Measurements from ENCODE around the gene ROPN1L. TPM values are rescaled to one million over a fixed set of nuclear protein-coding genes. Genes with fewer than 3 reads are reported as not detected.

ROPN1L gene
- total RNA-seq, 2 experiments from 2014 or later, result 1.4 to 2.2 TPM

GRCh38 chr5:10431415-10431814 is 10.3 kb upstream of the ROPN1L start:
- H3K4me1 Mint-ChIP-seq (ENCODE audit: low read depth), result peaks cover 4% of the 10 kb centered on the region
- ChIA-PET POLR2A (no interaction called here), CTCF (no interaction called here)
- H3K36me3 Mint-ChIP-seq (ENCODE audit: low read depth), result peaks cover 45% of the 10 kb centered on the region
- H3K9me3 Mint-ChIP-seq (ENCODE audit: insufficient read depth), result no peaks in the 10 kb centered on the region
- no peak overlapping the region for H3K4me3 Mint-ChIP-seq
- peak overlapping the region; percentile 23 for H3K27ac Mint-ChIP-seq
- DNase-seq (no peak), ATAC-seq (no peak)
- H3K27me3 Mint-ChIP-seq (ENCODE audit: low read depth), result no peaks in the 10 kb centered on the region

GRCh38 chr5:10432059-10433008 is 9.3 kb upstream of the ROPN1L start:
- Mint-ChIP-seq H3K4me1 (ENCODE audit: low read depth) (peaks cover 4% of the 10 kb centered on the region), H3K27ac (peak overlapping the region; percentile 18), H3K9me3 (ENCODE audit: insufficient read depth) (no peaks in the 10 kb centered on the region), H3K4me3 (no peak overlapping the region), H3K27me3 (ENCODE audit: low read depth) (no peaks in the 10 kb centered on the region), H3K36me3 (ENCODE audit: low read depth) (peaks cover 41% of the 10 kb centered on the region)
- ChIA-PET POLR2A (no interaction called here), CTCF (interaction anchor here (1.2 kb wide), 1 partner anchor 19 kb away, joined by 5 read pairs; no protein-coding TSS in a partner anchor)
- DNase-seq, result no peak
- no peak for ATAC-seq

GRCh38 chr5:10434392-10434791 is 7.3 kb upstream of the ROPN1L start:
- ATAC-seq (no peak), DNase-seq (no peak)
- no peaks in the 10 kb centered on the region for H3K9me3 Mint-ChIP-seq (ENCODE audit: insufficient read depth)
- CTCF ChIA-PET, result interaction anchor here (1.2 to 1.6 kb wide), 2 partner anchors 10 to 193 kb away, joined by 4 to 5 read pairs; no protein-coding TSS in a partner anchor
- no peaks in the 10 kb centered on the region for H3K27me3 Mint-ChIP-seq (ENCODE audit: low read depth)
- peaks cover 35% of the 10 kb centered on the region for H3K36me3 Mint-ChIP-seq (ENCODE audit: low read depth)
- H3K4me1 Mint-ChIP-seq (ENCODE audit: low read depth), result peaks cover 4% of the 10 kb centered on the region
- POLR2A ChIA-PET, result no interaction called here
- H3K27ac Mint-ChIP-seq, result no peak overlapping the region
- H3K4me3 Mint-ChIP-seq, result no peak overlapping the region

GRCh38 chr5:10438301-10438700 is 3.4 kb upstream of the ROPN1L start:
- ATAC-seq (no peak), DNase-seq (no peak)
- peaks cover 23% of the 10 kb centered on the region for H3K4me1 Mint-ChIP-seq (ENCODE audit: low read depth)
- peaks cover 3% of the 10 kb centered on the region for H3K27me3 Mint-ChIP-seq (ENCODE audit: low read depth)
- H3K4me3 Mint-ChIP-seq, result no peak overlapping the region
- no peaks in the 10 kb centered on the region for H3K9me3 Mint-ChIP-seq (ENCODE audit: insufficient read depth)
- H3K27ac Mint-ChIP-seq, result no peak overlapping the region
- H3K36me3 Mint-ChIP-seq (ENCODE audit: low read depth), result peaks cover 23% of the 10 kb centered on the region
- ChIA-PET CTCF (interaction anchor here (0.6 kb wide), 1 partner anchor 305 kb away, joined by 3 read pairs; no protein-coding TSS in a partner anchor), POLR2A (no interaction called here)

- CTCF ChIA-PET, result no interaction called here
- H3K4me3 Mint-ChIP-seq, result no peak overlapping the region
- H3K27me3 Mint-ChIP-seq (ENCODE audit: low read depth), result peaks cover 6% of the 10 kb centered on the region
- ATAC-seq, result no peak
- H3K9me3 Mint-ChIP-seq (ENCODE audit: insufficient read depth), result no peaks in the 10 kb centered on the region
- H3K4me1 Mint-ChIP-seq (ENCODE audit: low read depth), result peaks cover 23% of the 10 kb centered on the region
- DNase-seq, result no peak
- H3K27ac Mint-ChIP-seq, result no peak overlapping the region
- POLR2A ChIA-PET, result interaction anchor here (1.5 kb wide), 1 partner anchor 86 kb away, joined by 3 read pairs; the partner anchor contains the start of gene MARCHF6
- H3K36me3 Mint-ChIP-seq (ENCODE audit: low read depth), result peaks cover 20% of the 10 kb centered on the region
Observed at GRCh38 chr5:10439692-10440091, 2.0 kb upstream of the ROPN1L start.

GRCh38 chr5:10440367-10440990 is 1.2 kb upstream of the ROPN1L start:
- Mint-ChIP-seq H3K9me3 (ENCODE audit: insufficient read depth) (peaks cover 4% of the 10 kb centered on the region), H3K4me3 (peak overlapping the region; percentile 17), H3K36me3 (ENCODE audit: low read depth) (peaks cover 23% of the 10 kb centered on the region), H3K27me3 (ENCODE audit: low read depth) (peaks cover 6% of the 10 kb centered on the region), H3K4me1 (ENCODE audit: low read depth) (peaks cover 30% of the 10 kb centered on the region), H3K27ac (no peak overlapping the region)
- ChIA-PET CTCF (interaction anchor here (1.2 to 1.6 kb wide), 3 partner anchors 12 to 157 kb away, joined by 3 to 4 read pairs (median 3); no protein-coding TSS in a partner anchor), POLR2A (interaction anchor here (1.5 kb wide), 1 partner anchor 87 kb away, joined by 3 read pairs; the partner anchor contains the start of gene MARCHF6)
- no peak for ATAC-seq
- DNase-seq, result no peak

GRCh38 chr5:10441992-10442435 is 335 bp downstream of the ROPN1L start:
- ChIA-PET CTCF (interaction anchor here (1.0 to 1.8 kb wide), 7 partner anchors 12 to 185 kb away, joined by 3 to 15 read pairs (median 4); no protein-coding TSS in a partner anchor), POLR2A (no interaction called here)
- no peak overlapping the region for H3K27ac Mint-ChIP-seq
- H3K36me3 Mint-ChIP-seq (ENCODE audit: low read depth), result peaks cover 26% of the 10 kb centered on the region
- peaks cover 12% of the 10 kb centered on the region for H3K9me3 Mint-ChIP-seq (ENCODE audit: insufficient read depth)
- H3K27me3 Mint-ChIP-seq (ENCODE audit: low read depth), result peaks cover 6% of the 10 kb centered on the region
- peak; percentile 61 for ATAC-seq
- H3K4me1 Mint-ChIP-seq (ENCODE audit: low read depth), result peaks cover 45% of the 10 kb centered on the region
- peak overlapping the region; percentile 81 for H3K4me3 Mint-ChIP-seq
- no peak for DNase-seq

GRCh38 chr5:10442576-10442975 is 897 bp downstream of the ROPN1L start:
- Mint-ChIP-seq H3K27ac (no peak overlapping the region), H3K4me3 (peak overlapping the region; percentile 81), H3K36me3 (ENCODE audit: low read depth) (peaks cover 28% of the 10 kb centered on the region), H3K27me3 (ENCODE audit: low read depth) (peaks cover 6% of the 10 kb centered on the region), H3K9me3 (ENCODE audit: insufficient read depth) (peaks cover 12% of the 10 kb centered on the region), H3K4me1 (ENCODE audit: low read depth) (peaks cover 49% of the 10 kb centered on the region)
- ATAC-seq (no peak), DNase-seq (no peak)
- CTCF ChIA-PET, result interaction anchor here (1.0 to 1.8 kb wide), 6 partner anchors 11 to 185 kb away, joined by 3 to 15 read pairs (median 4); partner anchors contain the start of gene MARCHF6
- POLR2A ChIA-PET, result no interaction called here

GRCh38 chr5:10445352-10445751 is 3.7 kb downstream of the ROPN1L start:
- ChIA-PET POLR2A (interaction anchor here (1.0 to 1.9 kb wide), 2 partner anchors 91 to 92 kb away, joined by 4 to 5 read pairs; partner anchors contain the start of gene MARCHF6), CTCF (interaction anchor here (1.7 to 2.2 kb wide), 2 partner anchors 161 to 182 kb away, joined by 5 to 13 read pairs; no protein-coding TSS in a partner anchor)
- DNase-seq, result peak; percentile 48
- Mint-ChIP-seq H3K27ac (peak overlapping the region; percentile 84), H3K36me3 (ENCODE audit: low read depth) (peaks cover 24% of the 10 kb centered on the region), H3K9me3 (ENCODE audit: insufficient read depth) (peaks cover 12% of the 10 kb centered on the region), H3K4me3 (peak overlapping the region; percentile 35), H3K4me1 (ENCODE audit: low read depth) (peaks cover 53% of the 10 kb centered on the region), H3K27me3 (ENCODE audit: low read depth) (peaks cover 6% of the 10 kb centered on the region)
- ATAC-seq, result peak; percentile 3

- DNase-seq, result no peak
- CTCF ChIA-PET, result interaction anchor here (1.2 to 2.2 kb wide), 3 partner anchors 25 to 181 kb away, joined by 3 to 13 read pairs (median 4); no protein-coding TSS in a partner anchor
- POLR2A ChIA-PET, result interaction anchor here (1.0 to 1.9 kb wide), 2 partner anchors 93 to 117 kb away, joined by 3 to 5 read pairs; partner anchors contain the start of genes ANKRD33B and MARCHF6
- no peak for ATAC-seq
- peaks cover 12% of the 10 kb centered on the region for H3K9me3 Mint-ChIP-seq (ENCODE audit: insufficient read depth)
- peaks cover 6% of the 10 kb centered on the region for H3K27me3 Mint-ChIP-seq (ENCODE audit: low read depth)
- no peak overlapping the region for H3K4me3 Mint-ChIP-seq
- H3K27ac Mint-ChIP-seq, result peak overlapping the region; percentile 71
- H3K4me1 Mint-ChIP-seq (ENCODE audit: low read depth), result peaks cover 52% of the 10 kb centered on the region
- H3K36me3 Mint-ChIP-seq (ENCODE audit: low read depth), result peaks cover 24% of the 10 kb centered on the region
Observed at GRCh38 chr5:10446490-10446889, 4.8 kb downstream of the ROPN1L start.

- ChIA-PET POLR2A (interaction anchor here (1.0 to 1.9 kb wide), 2 partner anchors 94 to 117 kb away, joined by 3 to 5 read pairs; partner anchors contain the start of genes ANKRD33B and MARCHF6), CTCF (interaction anchor here (1.2 to 2.2 kb wide), 3 partner anchors 25 to 180 kb away, joined by 3 to 13 read pairs (median 4); no protein-coding TSS in a partner anchor)
- H3K4me1 Mint-ChIP-seq (ENCODE audit: low read depth), result peaks cover 53% of the 10 kb centered on the region
- H3K36me3 Mint-ChIP-seq (ENCODE audit: low read depth), result peaks cover 24% of the 10 kb centered on the region
- no peak overlapping the region for H3K4me3 Mint-ChIP-seq
- peaks cover 6% of the 10 kb centered on the region for H3K27me3 Mint-ChIP-seq (ENCODE audit: low read depth)
- ATAC-seq (no peak), DNase-seq (no peak)
- peaks cover 12% of the 10 kb centered on the region for H3K9me3 Mint-ChIP-seq (ENCODE audit: insufficient read depth)
- H3K27ac Mint-ChIP-seq, result peak overlapping the region; percentile 71
Observed at GRCh38 chr5:10447041-10447440, 5.4 kb downstream of the ROPN1L start.

All from activated CD8-positive, alpha-beta T cell treated with anti-CD3 and anti-CD28 coated beads, Interleukin-2, amount 10 ng/mL, durations not matched to agents 7 days and 5 days (primary cell).